ENCODE data around the gene SLC22A24. TPM values are rescaled to one million over a fixed set of nuclear protein-coding genes. Genes with fewer than 3 reads are reported as not detected.

Gene SLC22A24, protein sequence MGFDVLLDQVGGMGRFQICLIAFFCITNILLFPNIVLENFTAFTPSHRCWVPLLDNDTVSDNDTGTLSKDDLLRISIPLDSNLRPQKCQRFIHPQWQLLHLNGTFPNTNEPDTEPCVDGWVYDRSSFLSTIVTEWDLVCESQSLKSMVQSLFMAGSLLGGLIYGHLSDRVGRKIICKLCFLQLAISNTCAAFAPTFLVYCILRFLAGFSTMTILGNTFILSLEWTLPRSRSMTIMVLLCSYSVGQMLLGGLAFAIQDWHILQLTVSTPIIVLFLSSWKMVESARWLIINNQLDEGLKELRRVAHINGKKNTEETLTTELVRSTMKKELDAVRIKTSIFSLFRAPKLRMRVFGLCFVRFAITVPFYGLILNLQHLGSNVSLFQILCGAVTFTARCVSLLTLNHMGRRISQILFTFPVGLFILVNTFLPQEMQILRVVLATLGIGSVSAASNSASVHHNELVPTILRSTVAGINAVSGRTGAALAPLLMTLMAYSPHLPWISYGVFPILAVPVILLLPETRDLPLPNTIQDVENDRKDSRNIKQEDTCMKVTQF
- not detected for total RNA-seq
- not detected for polyA plus RNA-seq
- long read RNA-seq, donor 1: 0 reads
- long read RNA-seq, donor 2: 0 reads
- long read RNA-seq, donor 3: 0 reads
- long read RNA-seq, donor 4: 0 reads
- long read RNA-seq, donor 5: 0 reads

DNA sequence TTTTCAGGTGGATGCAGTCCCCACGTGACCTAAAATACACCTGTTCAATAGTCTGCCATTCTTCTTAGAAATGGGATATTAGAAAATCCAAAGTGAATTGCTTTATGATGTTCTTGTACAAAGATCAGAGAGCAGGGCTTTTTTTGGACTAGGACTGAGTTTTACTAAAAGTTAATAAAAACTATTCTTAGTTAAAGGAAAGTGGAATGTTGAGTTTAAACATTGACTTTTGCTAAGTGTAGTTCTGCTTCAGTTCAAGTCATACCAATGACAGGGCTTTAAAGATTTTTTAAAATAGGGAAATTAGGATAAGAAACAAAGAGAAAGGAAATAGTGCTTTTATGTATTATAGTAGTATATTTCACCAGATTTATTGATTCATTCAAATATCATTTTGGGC, at the start of gene SLC22A24:
Gene SLC22A24 (minus strand): TSS at position 101 of the 400 bp plus-strand sequence. CDS start 442 bp downstream, outside the sequence.
- Histone ChIP-seq H3K9ac (ENCODE audit: insufficient read depth in 1 of 2, low read length in 2 of 2) (no peak within 1 kb of the TSS), H3K27ac (ENCODE audit: low read depth in 1 of 2, low read length in 1 of 2) (peak within 1 kb of the TSS in 1 of 2 donors; percentile 22), H3K4me3 (no peak within 1 kb of the TSS), H3K4me1 (ENCODE audit: control insufficient read depth in 5 of 5, insufficient read depth in 5 of 5, low read length in 5 of 5) (peaks cover 0 to 3% (median 0%) of the 10 kb centered on the region in 5 donors), H3K9me3 (ENCODE audit: control insufficient read depth in 4 of 4, insufficient read depth in 3 of 4, low read length in 3 of 4) (no peaks in the 10 kb centered on the region), H3K36me3 (ENCODE audit: control insufficient read depth in 4 of 4, insufficient read depth in 4 of 4, low read length in 4 of 4) (no peaks in the 10 kb centered on the region), H3K27me3 (ENCODE audit: control insufficient read depth in 3 of 3, insufficient read depth in 3 of 3, low read length in 2 of 3) (no peaks in the 10 kb centered on the region)
- ATAC-seq (ENCODE audit: insufficient read depth, low FRiP score) (no peak), DNase-seq (peak in 2 of 3 donors; percentile 1 to 29)
- TF ChIP-seq, protein P1, sequence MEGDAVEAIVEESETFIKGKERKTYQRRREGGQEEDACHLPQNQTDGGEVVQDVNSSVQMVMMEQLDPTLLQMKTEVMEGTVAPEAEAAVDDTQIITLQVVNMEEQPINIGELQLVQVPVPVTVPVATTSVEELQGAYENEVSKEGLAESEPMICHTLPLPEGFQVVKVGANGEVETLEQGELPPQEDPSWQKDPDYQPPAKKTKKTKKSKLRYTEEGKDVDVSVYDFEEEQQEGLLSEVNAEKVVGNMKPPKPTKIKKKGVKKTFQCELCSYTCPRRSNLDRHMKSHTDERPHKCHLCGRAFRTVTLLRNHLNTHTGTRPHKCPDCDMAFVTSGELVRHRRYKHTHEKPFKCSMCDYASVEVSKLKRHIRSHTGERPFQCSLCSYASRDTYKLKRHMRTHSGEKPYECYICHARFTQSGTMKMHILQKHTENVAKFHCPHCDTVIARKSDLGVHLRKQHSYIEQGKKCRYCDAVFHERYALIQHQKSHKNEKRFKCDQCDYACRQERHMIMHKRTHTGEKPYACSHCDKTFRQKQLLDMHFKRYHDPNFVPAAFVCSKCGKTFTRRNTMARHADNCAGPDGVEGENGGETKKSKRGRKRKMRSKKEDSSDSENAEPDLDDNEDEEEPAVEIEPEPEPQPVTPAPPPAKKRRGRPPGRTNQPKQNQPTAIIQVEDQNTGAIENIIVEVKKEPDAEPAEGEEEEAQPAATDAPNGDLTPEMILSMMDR (IDR thresholded peaks at IDR 0.05; ENCODE audit: control extremely low read depth, extremely low read depth): no peak
- 86 to 89% methylated on average over 1 of the region's 1 CpG for WGBS, 2 donors

DNA sequence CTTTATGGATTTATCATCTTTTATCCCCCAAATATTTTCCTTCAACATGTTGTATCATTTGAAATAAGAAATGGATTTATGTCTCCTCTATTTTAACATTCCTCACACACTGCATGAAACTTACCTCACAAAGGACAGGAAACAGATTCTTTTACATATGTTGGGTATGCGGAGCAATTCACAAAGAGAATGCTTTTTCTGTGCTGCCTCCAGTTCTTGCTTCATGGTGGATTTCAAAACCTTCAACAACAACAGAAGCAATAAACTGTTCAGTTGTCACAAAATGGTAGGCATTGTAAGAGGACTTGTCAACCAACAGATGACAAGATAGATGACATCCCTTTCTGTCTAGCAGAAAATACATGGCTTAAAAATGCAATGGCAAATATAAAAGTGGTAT, 36.5 kb upstream of the SLC22A24 start:
- 94 to 95% methylated on average over 1 of the region's 1 CpG for WGBS, 2 donors
- H3K4me3 ChIP-seq: no peak overlapping the region
- peaks cover 0 to 2% (median 0%) of the 10 kb centered on the region in 4 donors for H3K9me3 ChIP-seq (ENCODE audit: control insufficient read depth in 4 of 4, insufficient read depth in 3 of 4, low read length in 3 of 4)
- DNase-seq (no peak), ATAC-seq (ENCODE audit: insufficient read depth, low FRiP score) (no peak)
- TF ChIP-seq, protein P1 (IDR thresholded peaks at IDR 0.05; ENCODE audit: control extremely low read depth, extremely low read depth): no peak
- no peak overlapping the region for H3K27ac ChIP-seq (ENCODE audit: low read depth in 1 of 2, low read length in 1 of 2)
- no peak overlapping the region for H3K9ac ChIP-seq (ENCODE audit: insufficient read depth in 1 of 2, low read length in 2 of 2)
- H3K36me3 ChIP-seq (ENCODE audit: control insufficient read depth in 4 of 4, insufficient read depth in 4 of 4, low read length in 4 of 4): no peaks in the 10 kb centered on the region
- no peaks in the 10 kb centered on the region for H3K27me3 ChIP-seq (ENCODE audit: control insufficient read depth in 3 of 3, insufficient read depth in 3 of 3, low read length in 2 of 3)
- no peaks in the 10 kb centered on the region for H3K4me1 ChIP-seq (ENCODE audit: control insufficient read depth in 5 of 5, insufficient read depth in 5 of 5, low read length in 5 of 5)

DNA sequence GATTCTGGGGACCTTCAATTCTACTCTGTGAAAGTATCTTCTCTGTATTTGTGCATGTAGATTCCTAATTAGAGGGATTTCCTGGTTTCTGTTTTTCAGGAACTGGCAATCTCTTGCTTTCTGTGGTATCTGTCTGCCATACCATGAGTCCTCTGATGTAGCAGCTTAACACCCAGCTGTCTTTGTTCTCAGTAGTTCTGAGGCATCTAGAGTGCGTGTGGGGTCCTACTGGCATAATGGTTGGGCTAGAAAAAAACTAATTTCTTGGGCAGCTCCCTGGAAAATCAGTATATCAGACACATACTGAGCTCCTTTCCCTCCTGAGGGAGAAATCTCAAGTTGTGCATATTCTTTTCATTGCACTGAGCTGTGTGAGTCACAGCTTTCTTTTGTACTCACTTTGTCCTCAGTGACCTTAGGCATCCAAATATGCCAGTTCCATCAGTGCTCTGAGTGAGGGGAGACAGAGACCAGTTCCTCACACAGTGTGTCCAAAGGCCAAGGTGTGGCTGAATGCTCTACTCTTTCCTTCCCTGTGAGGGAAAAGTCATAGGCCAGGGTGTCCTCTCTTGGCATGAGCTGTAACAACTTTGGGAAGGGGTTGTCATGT, 35.5 kb upstream of the SLC22A24 start:
- ATAC-seq (ENCODE audit: insufficient read depth, low FRiP score) (no peak), DNase-seq (no peak)
- Histone ChIP-seq H3K9me3 (ENCODE audit: control insufficient read depth in 4 of 4, insufficient read depth in 3 of 4, low read length in 3 of 4) (peaks cover 0 to 3% (median 0%) of the 10 kb centered on the region in 4 donors), H3K4me3 (no peak overlapping the region), H3K9ac (ENCODE audit: insufficient read depth in 1 of 2, low read length in 2 of 2) (no peak overlapping the region), H3K27me3 (ENCODE audit: control insufficient read depth in 3 of 3, insufficient read depth in 3 of 3, low read length in 2 of 3) (no peaks in the 10 kb centered on the region), H3K27ac (ENCODE audit: low read depth in 1 of 2, low read length in 1 of 2) (no peak overlapping the region), H3K36me3 (ENCODE audit: control insufficient read depth in 4 of 4, insufficient read depth in 4 of 4, low read length in 4 of 4) (no peaks in the 10 kb centered on the region), H3K4me1 (ENCODE audit: control insufficient read depth in 5 of 5, insufficient read depth in 5 of 5, low read length in 5 of 5) (no peaks in the 10 kb centered on the region)
- TF ChIP-seq, protein P1 (IDR thresholded peaks at IDR 0.05; ENCODE audit: control extremely low read depth, extremely low read depth): no peak
- 61 to 92% methylated on average over 1 of the region's 1 CpG for WGBS, 2 donors
